SU-DHL-6 (cell line): ENCODE results near the gene XPOT.

Experiments used
- H2AFZ ChIP-seq: fragments of 200-600 bp; sonication (generic); 2 replicates; pipeline ENCODE4 v1.6.1; 2014; ENCODE audit warnings: low read depth, mild to moderate bottlenecking, moderate library complexity, mixed read lengths, antibody characterized with exemption, low read length; ENCODE audit not compliant: severe bottlenecking
- H3F3A ChIP-seq: fragments of 200-600 bp; shearing (Covaris generic); 2 replicates; pipeline ENCODE4 v1.6.0; 2016; ENCODE audit warnings: antibody characterized with exemption, mild to moderate bottlenecking; ENCODE audit not compliant: insufficient read depth
- H3K27ac ChIP-seq: fragments of 200-600 bp; sonication (generic); 2 replicates; pipeline ENCODE4 v1.5.1; 2016; ENCODE audit warnings: low read depth, mild to moderate bottlenecking, low read length, moderate library complexity, mixed read lengths
- H3K27me3 ChIP-seq: fragments of 200-600 bp; sonication (generic), shearing (Covaris generic); 2 replicates; pipeline ENCODE4 v1.6.0; 2014; ENCODE audit warnings: mild to moderate bottlenecking, low read length
- H3K36me3 ChIP-seq: fragments of 200-600 bp; sonication (generic); 2 replicates; pipeline ENCODE4 v1.6.1; 2014; ENCODE audit warnings: mild to moderate bottlenecking, low read length, mixed read lengths
- H3K4me2 ChIP-seq: fragments of 300-600, 200-600 bp; shearing (Covaris generic), sonication (generic); 2 replicates; pipeline ENCODE4 v1.6.0; 2014; ENCODE audit warnings: low read length, low read depth, mild to moderate bottlenecking; ENCODE audit not compliant: poor library complexity, severe bottlenecking
- H3K4me3 ChIP-seq: fragments of 200-600 bp; sonication (generic); 2 replicates; pipeline ENCODE4 v1.5.1; 2014; ENCODE audit warnings: antibody characterized with exemption, low read length, mild to moderate bottlenecking, mixed read lengths; ENCODE audit not compliant: insufficient read depth, poor library complexity, severe bottlenecking
- H3K79me2 ChIP-seq: fragments of 200-600 bp; sonication (generic); 2 replicates; pipeline ENCODE4 v1.6.1; 2014; ENCODE audit warnings: mild to moderate bottlenecking, low read length, moderate library complexity; ENCODE audit not compliant: insufficient read depth
- H3K9ac ChIP-seq: fragments of 200-600 bp; sonication (generic); 2 replicates; pipeline ENCODE4 v1.7.0; 2014; ENCODE audit warnings: mild to moderate bottlenecking, low read length
- H3K9me2 ChIP-seq: fragments of 200-600 bp; sonication (generic); replicated peaks from 2 replicates; pipeline ENCODE4 v1.6.1; 2014; ENCODE audit warnings: low read length; ENCODE audit not compliant: insufficient read depth
- H3K9me3 ChIP-seq: fragments of 200-600 bp; sonication (generic); 2 replicates; pipeline ENCODE4 v1.6.1; 2014; ENCODE audit warnings: low read length, mixed read lengths; ENCODE audit not compliant: insufficient read depth
- H4K20me1 ChIP-seq: fragments of 200-600 bp; sonication (generic); 2 replicates; pipeline ENCODE4 v1.6.1; 2014; ENCODE audit warnings: low read depth, mild to moderate bottlenecking, antibody characterized with exemption, low read length, moderate library complexity, mixed read lengths
- EZH2phosphoT487 ChIP-seq: fragments of 200-600 bp; sonication (generic), shearing (Covaris generic); conservative IDR thresholded peaks from 2 replicates; pipeline ENCODE4 v1.6.1; 2018; ENCODE audit warnings: mild to moderate bottlenecking, antibody characterized with exemption, low read length, moderate library complexity, mixed read lengths
- TF ChIP-seq, protein P1 (sequence below): fragments of 200-600 bp; sonication (generic); IDR thresholded peaks from one replicate; pipeline ENCODE4 v1.5.1; 2017; ENCODE audit warnings: antibody characterized with exemption, mild to moderate bottlenecking, low read length, moderate library complexity; ENCODE audit not compliant: insufficient read depth, poor library complexity, severe bottlenecking

XPOT gene

DNA sequence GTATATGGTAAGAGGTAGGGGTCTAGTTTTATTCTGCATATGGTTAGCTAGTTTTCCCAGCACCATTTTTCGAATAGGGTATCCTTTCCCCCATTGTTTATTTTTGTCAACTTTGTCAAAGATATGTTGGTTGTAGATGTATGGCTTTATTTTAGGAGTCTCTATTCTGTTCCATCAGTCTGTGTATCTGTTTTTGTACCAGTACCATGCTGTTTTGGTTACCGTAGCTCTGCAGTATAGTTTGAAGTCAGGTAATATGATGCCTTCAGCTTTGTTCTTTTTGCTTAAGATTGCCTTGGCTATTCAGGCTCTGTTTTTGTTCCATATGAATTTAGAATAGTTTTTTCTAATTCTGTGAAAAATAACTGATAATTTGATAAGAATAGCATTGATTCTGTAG, 72.7 kb downstream of the XPOT start:
- Histone ChIP-seq H2AFZ (no peak overlapping the region), H3K36me3 (peaks cover 69% of the 10 kb centered on the region), H3K4me3 (no peak overlapping the region), H4K20me1 (peaks cover 3% of the 10 kb centered on the region; the same call in 1 of the 2 replicates), H3K9me3 (no peaks in the 10 kb centered on the region), H3K79me2 (peaks cover 41% of the 10 kb centered on the region), H3K27me3 (no peaks in the 10 kb centered on the region), H3K4me2 (no peak overlapping the region), H3F3A (no peaks in the 10 kb centered on the region; the same call in 1 of the 2 replicates), H3K9me2 (no peaks in the 10 kb centered on the region), H3K9ac (no peak overlapping the region), H3K27ac (no peak overlapping the region)
- no peak for TF ChIP-seq EZH2phosphoT487
- TF ChIP-seq, protein P1, sequence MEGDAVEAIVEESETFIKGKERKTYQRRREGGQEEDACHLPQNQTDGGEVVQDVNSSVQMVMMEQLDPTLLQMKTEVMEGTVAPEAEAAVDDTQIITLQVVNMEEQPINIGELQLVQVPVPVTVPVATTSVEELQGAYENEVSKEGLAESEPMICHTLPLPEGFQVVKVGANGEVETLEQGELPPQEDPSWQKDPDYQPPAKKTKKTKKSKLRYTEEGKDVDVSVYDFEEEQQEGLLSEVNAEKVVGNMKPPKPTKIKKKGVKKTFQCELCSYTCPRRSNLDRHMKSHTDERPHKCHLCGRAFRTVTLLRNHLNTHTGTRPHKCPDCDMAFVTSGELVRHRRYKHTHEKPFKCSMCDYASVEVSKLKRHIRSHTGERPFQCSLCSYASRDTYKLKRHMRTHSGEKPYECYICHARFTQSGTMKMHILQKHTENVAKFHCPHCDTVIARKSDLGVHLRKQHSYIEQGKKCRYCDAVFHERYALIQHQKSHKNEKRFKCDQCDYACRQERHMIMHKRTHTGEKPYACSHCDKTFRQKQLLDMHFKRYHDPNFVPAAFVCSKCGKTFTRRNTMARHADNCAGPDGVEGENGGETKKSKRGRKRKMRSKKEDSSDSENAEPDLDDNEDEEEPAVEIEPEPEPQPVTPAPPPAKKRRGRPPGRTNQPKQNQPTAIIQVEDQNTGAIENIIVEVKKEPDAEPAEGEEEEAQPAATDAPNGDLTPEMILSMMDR, result no peak

DNA sequence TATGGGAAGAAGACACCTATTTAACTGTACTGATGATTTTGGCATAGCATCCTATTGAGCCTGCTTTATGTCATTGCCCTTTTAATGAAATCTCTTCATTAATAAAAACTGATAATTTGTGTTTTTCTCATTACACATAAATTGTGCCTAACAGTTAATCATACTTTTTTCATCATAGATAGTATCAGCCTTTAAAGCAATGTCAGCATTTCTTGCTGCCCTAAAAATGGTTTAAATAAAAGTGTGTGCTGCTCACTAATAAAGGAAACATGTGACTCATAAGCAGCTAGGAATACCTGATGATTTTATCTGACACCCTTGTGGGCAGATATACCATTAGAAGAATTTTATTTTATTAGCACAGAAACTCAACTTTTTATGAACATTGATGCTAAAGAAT, 74.5 kb downstream of the XPOT start:
- Histone ChIP-seq H3K4me2 (no peak overlapping the region), H4K20me1 (peaks cover 3% of the 10 kb centered on the region; the same call in 1 of the 2 replicates), H3K9me2 (no peaks in the 10 kb centered on the region), H3K9ac (no peak overlapping the region), H3K4me3 (no peak overlapping the region), H3K27ac (no peak overlapping the region), H3F3A (no peaks in the 10 kb centered on the region; the same call in 1 of the 2 replicates), H3K27me3 (no peaks in the 10 kb centered on the region), H3K9me3 (no peaks in the 10 kb centered on the region), H3K79me2 (peaks cover 37% of the 10 kb centered on the region), H3K36me3 (peaks cover 75% of the 10 kb centered on the region), H2AFZ (no peak overlapping the region)
- TF ChIP-seq, protein P1, result no peak
- no peak for TF ChIP-seq EZH2phosphoT487

DNA sequence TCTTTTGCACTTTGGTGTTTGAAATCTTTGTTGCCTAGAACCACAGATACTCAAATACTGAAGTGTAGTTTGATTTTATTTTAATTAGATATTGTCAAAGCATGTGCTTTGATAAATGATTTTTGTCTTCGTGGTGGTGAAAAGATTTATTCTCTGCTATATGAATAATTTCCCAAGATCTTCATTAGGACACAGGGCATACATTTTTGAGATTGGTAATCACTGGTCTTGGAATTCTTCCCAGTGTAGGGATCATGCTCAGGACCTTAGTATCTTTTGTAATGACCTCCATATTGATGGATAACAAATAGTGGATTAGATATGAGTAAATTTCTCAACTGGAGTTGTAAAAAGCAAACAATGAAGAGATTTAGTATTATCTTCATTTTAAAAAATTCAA, 76.0 kb downstream of the XPOT start:
- no peak overlapping the region for H2AFZ ChIP-seq
- no peak overlapping the region for H3K9ac ChIP-seq
- H3K4me2 ChIP-seq, result no peak overlapping the region
- H4K20me1 ChIP-seq, result peaks cover 3% of the 10 kb centered on the region; the same call in 1 of the 2 replicates
- H3K36me3 ChIP-seq, result peaks cover 64% of the 10 kb centered on the region
- no peaks in the 10 kb centered on the region; the same call in 1 of the 2 replicates for H3F3A ChIP-seq
- H3K27me3 ChIP-seq, result no peaks in the 10 kb centered on the region
- peaks cover 37% of the 10 kb centered on the region for H3K79me2 ChIP-seq
- TF ChIP-seq, protein P1, result no peak
- TF ChIP-seq EZH2phosphoT487, result no peak
- H3K9me3 ChIP-seq, result no peaks in the 10 kb centered on the region
- H3K9me2 ChIP-seq, result no peaks in the 10 kb centered on the region
- no peak overlapping the region for H3K27ac ChIP-seq
- no peak overlapping the region for H3K4me3 ChIP-seq

DNA sequence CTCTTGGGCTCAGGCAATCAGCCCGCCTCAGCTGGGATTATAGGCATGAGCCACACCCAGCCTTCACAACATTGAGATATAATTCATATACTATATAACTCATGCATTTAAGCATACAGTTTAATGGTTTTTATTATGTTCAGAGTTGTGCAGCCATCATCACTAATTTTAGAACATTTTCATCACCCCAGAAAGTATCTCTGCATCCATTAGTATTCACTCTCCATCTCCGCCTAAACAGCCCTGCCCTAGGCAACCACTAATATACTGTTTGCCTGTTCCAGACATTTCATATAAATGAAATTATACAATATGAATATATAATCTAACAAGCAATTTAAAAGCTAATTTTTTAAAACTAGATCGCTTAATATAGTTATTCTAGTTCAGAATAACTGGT, 82.5 kb downstream of the XPOT start:
- Histone ChIP-seq H3K36me3 (peaks cover 68% of the 10 kb centered on the region), H3K4me2 (no peak overlapping the region), H3K9me3 (no peaks in the 10 kb centered on the region), H3K9ac (no peak overlapping the region), H3F3A (peaks cover 2% of the 10 kb centered on the region; the same call in 1 of the 2 replicates), H2AFZ (no peak overlapping the region), H3K4me3 (no peak overlapping the region), H3K27me3 (no peaks in the 10 kb centered on the region), H4K20me1 (no peaks in the 10 kb centered on the region; the same call in 1 of the 2 replicates), H3K79me2 (no peaks in the 10 kb centered on the region), H3K9me2 (no peaks in the 10 kb centered on the region), H3K27ac (no peak overlapping the region)
- no peak for TF ChIP-seq EZH2phosphoT487
- TF ChIP-seq, protein P1, result no peak
